PC-3 (cell line): ENCODE measurements around the gene PNN. TPM values are rescaled to one million over a fixed set of nuclear protein-coding genes. Genes with fewer than 3 reads are reported as not detected.

Source experiments
- ATAC-seq: fragments of 200-7000 bp; cut with Tn5 transposase; 2 replicates; pipeline ENCODE4 v1.9.1; 2020; ENCODE audit warnings: mild to moderate bottlenecking, moderate library complexity
- BruUV-seq: library from RNA; stranded (reverse); fragments of 400-500 nt; replicated peaks from 2 replicates; lab custom pipeline; 2021; lab: Mats Ljungman, UMichigan
- CTCF ChIA-PET: fragments of 300-600 bp; sonication (Branson Sonifier 250); formaldehyde crosslinking; loops from one replicate; lab custom pipeline; 2022; ENCODE audit warnings: antibody characterized with exemption; lab: Charles Lee
- POLR2A ChIA-PET: fragments of 300-600 bp; sonication (Branson Sonifier 250); formaldehyde crosslinking; loops from one replicate; lab custom pipeline; 2022; ENCODE audit warnings: antibody characterized with exemption; ENCODE audit not compliant: unreplicated experiment; lab: Charles Lee
- DNase-seq: peaks from one replicate; pipeline ENCODE4 v3.0.0-alpha.2; 2015
- H2AFZ ChIP-seq: fragments of 300-600 bp; sonication (generic); 2 replicates; pipeline ENCODE4 v1.6.0; 2016; ENCODE audit warnings: antibody characterized with exemption, low read length
- H3F3A ChIP-seq: fragments of 300-600 bp; sonication (generic); one replicate; pipeline ENCODE4 v1.6.0; 2017; ENCODE audit warnings: antibody characterized with exemption, low read length, control low read depth, mild to moderate bottlenecking; ENCODE audit not compliant: unreplicated experiment
- H3K27ac ChIP-seq: fragments of 300-600 bp; sonication (generic); 2 replicates; pipeline ENCODE4 v1.5.1; 2016; ENCODE audit warnings: mild to moderate bottlenecking, low read length
- H3K27me3 ChIP-seq: fragments of 300-600 bp; sonication (generic); 2 replicates; pipeline ENCODE4 v1.6.1; 2016; ENCODE audit warnings: low read length, mixed read lengths
- H3K36me3 ChIP-seq: fragments of 300-600 bp; sonication (generic); 2 replicates; pipeline ENCODE4 v1.6.1; 2016; ENCODE audit warnings: low read depth, mixed run types, low read length, mixed read lengths
- H3K4me1 ChIP-seq: fragments of 300-600 bp; sonication (generic); 2 replicates; pipeline ENCODE4 v1.5.1; 2016; ENCODE audit warnings: low read length; ENCODE audit not compliant: insufficient read depth
- H3K4me2 ChIP-seq: fragments of 300-600 bp; sonication (generic); 2 replicates; pipeline ENCODE4 v1.6.0; 2016; ENCODE audit warnings: low read length
- H3K4me3 ChIP-seq: fragments of 300-600 bp; sonication (generic); 2 replicates; pipeline ENCODE4 v1.5.1; 2016; ENCODE audit warnings: mild to moderate bottlenecking, low read length, mixed read lengths
- H3K79me2 ChIP-seq: fragments of 300-600 bp; sonication (generic); 2 replicates; pipeline ENCODE4 v1.6.1; 2017; ENCODE audit warnings: low read length, mixed read lengths
- H3K9ac ChIP-seq: fragments of 300-600 bp; sonication (generic); 2 replicates; pipeline ENCODE4 v1.6.0; 2016; ENCODE audit warnings: mild to moderate bottlenecking, low read length
- H3K9me2 ChIP-seq: fragments of 300-600 bp; sonication (generic); replicated peaks from 2 replicates; pipeline ENCODE4 v1.6.1; 2016; ENCODE audit warnings: mixed run types, low read length, mixed read lengths
- H3K9me3 ChIP-seq: fragments of 300-600 bp; sonication (generic); 2 replicates; pipeline ENCODE4 v1.6.1; 2016; ENCODE audit warnings: low read length, mixed read lengths
- H4K20me1 ChIP-seq: fragments of 300-600 bp; sonication (generic); 2 replicates; pipeline ENCODE4 v1.6.1; 2016; ENCODE audit warnings: low read length, mixed read lengths
- CTCF ChIP-seq: fragments of 300-600 bp; sonication (generic); conservative IDR thresholded peaks from 2 replicates; pipeline ENCODE4 v1.5.1; 2017; ENCODE audit warnings: antibody characterized with exemption, low read depth, mild to moderate bottlenecking, low read length
- EZH2 ChIP-seq: fragments of 300-600 bp; sonication (generic); IDR thresholded peaks from one replicate; pipeline ENCODE4 v1.6.1; 2017; ENCODE audit warnings: antibody characterized with exemption, mild to moderate bottlenecking, low read length; ENCODE audit not compliant: unreplicated experiment
- EZH2phosphoT487 ChIP-seq: fragments of 300-600 bp; sonication (generic); IDR thresholded peaks from 2 replicates; pipeline ENCODE4 v1.6.1; 2018; ENCODE audit warnings: mild to moderate bottlenecking, antibody characterized with exemption, low read length, borderline replicate concordance
- intact Hi-C: fragments of 100-400 bp; cut with micrococcal nuclease; formaldehyde crosslinking; loops from 2 replicates; pipeline ENCODE4 v1.9.0; 2023
- total RNA-seq: library from RNA; depleted of rRNA; stranded (reverse); fragments of >200 nt; gene quantifications from 2 replicates; pipeline ENCODE4 v1.2.3, GENCODE V29; 2014

The PNN gene
- total RNA-seq, 1 experiment from 2014 or later: 36.7 TPM

DNA sequence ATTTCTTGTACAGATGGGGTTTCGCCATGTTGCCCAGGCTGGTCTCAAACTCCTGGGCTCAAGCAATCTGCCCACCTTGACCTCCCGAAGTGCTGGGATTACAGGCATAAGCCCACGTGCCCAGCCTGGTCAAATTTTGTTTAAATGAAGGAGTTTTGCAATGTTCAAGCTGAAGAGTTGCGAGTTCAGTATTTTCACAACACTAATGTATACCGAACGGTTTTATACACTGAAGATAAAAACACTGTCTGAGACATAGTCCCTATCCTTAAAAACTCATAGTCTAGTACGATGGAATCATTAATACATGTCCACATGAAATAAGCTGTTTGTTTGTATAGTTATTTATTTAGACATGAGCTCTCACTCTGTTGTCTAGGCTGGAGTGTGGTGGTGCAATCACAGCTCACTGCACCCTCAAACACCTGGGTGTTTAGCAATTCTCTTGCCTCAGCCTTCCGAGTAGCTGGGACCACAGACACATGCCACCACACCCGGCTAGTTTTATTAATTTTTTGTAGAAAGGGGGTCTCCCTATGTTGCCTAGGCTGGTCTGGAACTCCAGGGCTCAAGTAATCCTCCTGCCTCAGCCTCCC, 20.4 kb upstream of the PNN start:
- H3K36me3 ChIP-seq: peaks cover 33% of the 10 kb centered on the region
- TF ChIP-seq EZH2phosphoT487 (no peak), CTCF (no peak), EZH2 (no peak)
- no peaks in the 10 kb centered on the region for H3K79me2 ChIP-seq
- H3K4me2 ChIP-seq: no peak overlapping the region
- no TSS peak for BruUV-seq
- ChIA-PET POLR2A (no interaction called here), CTCF (no interaction called here)
- no peaks in the 10 kb centered on the region for H3K9me3 ChIP-seq
- no peak overlapping the region for H3K9ac ChIP-seq
- H2AFZ ChIP-seq: no peak overlapping the region
- no peaks in the 10 kb centered on the region for H3K4me1 ChIP-seq
- no peaks in the 10 kb centered on the region for H3K9me2 ChIP-seq
- H3F3A ChIP-seq: no peaks in the 10 kb centered on the region
- DNase-seq (no peak), ATAC-seq (no peak)
- intact Hi-C loops: no loop called here
- H3K4me3 ChIP-seq: no peak overlapping the region
- no peaks in the 10 kb centered on the region for H4K20me1 ChIP-seq
- no peaks in the 10 kb centered on the region for H3K27me3 ChIP-seq
- no peak overlapping the region for H3K27ac ChIP-seq

DNA sequence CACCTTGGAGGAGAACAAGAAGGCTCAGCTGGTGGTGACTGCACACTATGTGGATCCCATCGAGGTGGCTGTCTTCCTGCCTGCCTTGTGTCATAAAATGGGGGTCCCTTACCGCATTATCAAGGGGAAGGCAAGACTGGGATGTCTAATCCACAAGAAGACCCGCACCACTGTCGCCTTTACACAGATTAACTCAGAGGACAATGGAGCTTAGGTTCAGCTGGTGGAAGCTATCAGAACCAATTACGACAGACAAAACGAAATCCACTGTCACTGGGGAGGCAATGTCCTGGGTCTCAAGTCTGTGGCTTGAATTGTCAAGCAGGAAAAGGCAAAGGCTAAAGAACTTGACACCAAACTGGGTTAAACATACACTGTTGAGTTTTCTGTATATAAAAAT, 17.6 kb upstream of the PNN start:
- no TSS peak for BruUV-seq
- Histone ChIP-seq H3K27ac (no peak overlapping the region), H3K27me3 (no peaks in the 10 kb centered on the region), H3K9ac (no peak overlapping the region), H2AFZ (no peak overlapping the region), H3K4me1 (no peaks in the 10 kb centered on the region), H3K36me3 (peaks cover 33% of the 10 kb centered on the region), H3K79me2 (no peaks in the 10 kb centered on the region), H4K20me1 (no peaks in the 10 kb centered on the region), H3K9me3 (no peaks in the 10 kb centered on the region), H3K4me3 (no peak overlapping the region), H3F3A (no peaks in the 10 kb centered on the region), H3K4me2 (no peak overlapping the region), H3K9me2 (no peaks in the 10 kb centered on the region)
- intact Hi-C loops: no loop called here
- ChIA-PET POLR2A (no interaction called here), CTCF (no interaction called here)
- ATAC-seq (no peak), DNase-seq (no peak)
- TF ChIP-seq CTCF: no peak
- no peak for TF ChIP-seq EZH2phosphoT487
- no peak for TF ChIP-seq EZH2

GRCh38 chr14:39158222-39158858, 16.7 kb upstream of the PNN start:
- BruUV-seq: no TSS peak
- H4K20me1 ChIP-seq: no peaks in the 10 kb centered on the region
- H3K27me3 ChIP-seq: no peaks in the 10 kb centered on the region
- no peaks in the 10 kb centered on the region for H3K79me2 ChIP-seq
- no peak for TF ChIP-seq EZH2phosphoT487
- TF ChIP-seq EZH2: no peak
- no peaks in the 10 kb centered on the region for H3K9me3 ChIP-seq
- no peak overlapping the region for H3K4me2 ChIP-seq
- H3K9me2 ChIP-seq: no peaks in the 10 kb centered on the region
- H3K27ac ChIP-seq: no peak overlapping the region
- no peak overlapping the region for H3K4me3 ChIP-seq
- DNase-seq (no peak), ATAC-seq (no peak)
- no peaks in the 10 kb centered on the region for H3F3A ChIP-seq
- no peak overlapping the region for H2AFZ ChIP-seq
- H3K4me1 ChIP-seq: no peaks in the 10 kb centered on the region
- ChIA-PET POLR2A (interaction anchor here (0.6 kb wide), 1 partner anchor 56 kb away, joined by 3 read pairs; no protein-coding TSS in a partner anchor), CTCF (no interaction called here)
- peaks cover 28% of the 10 kb centered on the region for H3K36me3 ChIP-seq
- H3K9ac ChIP-seq: no peak overlapping the region
- intact Hi-C loops: no loop called here
